Measurements from ENCODE around the gene MIER2. TPM values are rescaled to one million over a fixed set of nuclear protein-coding genes. Genes with fewer than 3 reads are reported as not detected.

The MIER2 gene
- total RNA-seq, 1 donor from 2014 or later: 43.5 TPM

- Histone ChIP-seq H3K4me3 (ENCODE audit: insufficient read depth, low read depth, low read length) (no peak overlapping the region), H4K20me1 (ENCODE audit: insufficient read depth, low read length) (peaks cover 76% of the 10 kb centered on the region), H2AFZ (ENCODE audit: low read depth, low read length) (no peak overlapping the region), H3K9ac (ENCODE audit: low read length) (no peak overlapping the region), H3K9me3 (ENCODE audit: insufficient read depth, low read depth, low read length) (peaks cover 4% of the 10 kb centered on the region), H3K4me2 (ENCODE audit: low read length) (no peak overlapping the region), H3K27ac (ENCODE audit: low read depth, low read length) (no peak overlapping the region), H3K79me2 (ENCODE audit: insufficient read depth, low read length) (peaks cover 62% of the 10 kb centered on the region), H3K27me3 (ENCODE audit: insufficient read depth, low read length) (no peaks in the 10 kb centered on the region), H3K36me3 (ENCODE audit: insufficient read depth, low read length) (peaks cover 18% of the 10 kb centered on the region), H3K4me1 (ENCODE audit: insufficient read depth, low read length) (no peaks in the 10 kb centered on the region)
- TF ChIP-seq EZH2 (IDR thresholded peaks at IDR 0.05; ENCODE audit: insufficient read depth, low read length): no peak
- TF ChIP-seq, protein P1, sequence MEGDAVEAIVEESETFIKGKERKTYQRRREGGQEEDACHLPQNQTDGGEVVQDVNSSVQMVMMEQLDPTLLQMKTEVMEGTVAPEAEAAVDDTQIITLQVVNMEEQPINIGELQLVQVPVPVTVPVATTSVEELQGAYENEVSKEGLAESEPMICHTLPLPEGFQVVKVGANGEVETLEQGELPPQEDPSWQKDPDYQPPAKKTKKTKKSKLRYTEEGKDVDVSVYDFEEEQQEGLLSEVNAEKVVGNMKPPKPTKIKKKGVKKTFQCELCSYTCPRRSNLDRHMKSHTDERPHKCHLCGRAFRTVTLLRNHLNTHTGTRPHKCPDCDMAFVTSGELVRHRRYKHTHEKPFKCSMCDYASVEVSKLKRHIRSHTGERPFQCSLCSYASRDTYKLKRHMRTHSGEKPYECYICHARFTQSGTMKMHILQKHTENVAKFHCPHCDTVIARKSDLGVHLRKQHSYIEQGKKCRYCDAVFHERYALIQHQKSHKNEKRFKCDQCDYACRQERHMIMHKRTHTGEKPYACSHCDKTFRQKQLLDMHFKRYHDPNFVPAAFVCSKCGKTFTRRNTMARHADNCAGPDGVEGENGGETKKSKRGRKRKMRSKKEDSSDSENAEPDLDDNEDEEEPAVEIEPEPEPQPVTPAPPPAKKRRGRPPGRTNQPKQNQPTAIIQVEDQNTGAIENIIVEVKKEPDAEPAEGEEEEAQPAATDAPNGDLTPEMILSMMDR (IDR thresholded peaks at IDR 0.05; ENCODE audit: insufficient read depth, low read depth, low read length): no peak
- Mint-ChIP-seq H3K27me3 (ENCODE audit: low read depth, unreplicated experiment) (no peaks in the 10 kb centered on the region), H3K4me1 (ENCODE audit: low read depth, unreplicated experiment) (no peaks in the 10 kb centered on the region), H3K27ac (ENCODE audit: unreplicated experiment) (no peak overlapping the region), H3K36me3 (ENCODE audit: low read depth, unreplicated experiment) (peaks cover 26% of the 10 kb centered on the region), H3K9me3 (ENCODE audit: unreplicated experiment) (peaks cover 5% of the 10 kb centered on the region), H3K4me3 (ENCODE audit: unreplicated experiment) (no peak overlapping the region)
- FAIRE-seq (no peak), DNase-seq (ENCODE audit: low read depth) (no peak)
Measured at GRCh38 chr19:318509-318774, 26.2 kb downstream of the MIER2 start.

GRCh38 chr19:317710-318508, 26.7 kb downstream of the MIER2 start:
- no peaks in the 10 kb centered on the region for H3K4me1 ChIP-seq (ENCODE audit: insufficient read depth, low read length)
- no peak for DNase-seq (ENCODE audit: low read depth)
- no peak overlapping the region for H3K4me3 ChIP-seq (ENCODE audit: insufficient read depth, low read depth, low read length)
- Mint-ChIP-seq H3K4me3 (ENCODE audit: unreplicated experiment) (no peak overlapping the region), H3K9me3 (ENCODE audit: unreplicated experiment) (peaks cover 5% of the 10 kb centered on the region), H3K27me3 (ENCODE audit: low read depth, unreplicated experiment) (no peaks in the 10 kb centered on the region), H3K4me1 (ENCODE audit: low read depth, unreplicated experiment) (no peaks in the 10 kb centered on the region), H3K36me3 (ENCODE audit: low read depth, unreplicated experiment) (peaks cover 26% of the 10 kb centered on the region), H3K27ac (ENCODE audit: unreplicated experiment) (no peak overlapping the region)
- H3K27me3 ChIP-seq (ENCODE audit: insufficient read depth, low read length): no peaks in the 10 kb centered on the region
- H3K36me3 ChIP-seq (ENCODE audit: insufficient read depth, low read length): peaks cover 18% of the 10 kb centered on the region
- no peak overlapping the region for H2AFZ ChIP-seq (ENCODE audit: low read depth, low read length)
- H3K4me2 ChIP-seq (ENCODE audit: low read length): no peak overlapping the region
- H3K27ac ChIP-seq (ENCODE audit: low read depth, low read length): no peak overlapping the region
- no peak for FAIRE-seq
- H3K9me3 ChIP-seq (ENCODE audit: insufficient read depth, low read depth, low read length): peaks cover 4% of the 10 kb centered on the region
- no peak overlapping the region for H3K9ac ChIP-seq (ENCODE audit: low read length)
- peaks cover 57% of the 10 kb centered on the region for H3K79me2 ChIP-seq (ENCODE audit: insufficient read depth, low read length)
- TF ChIP-seq EZH2 (IDR thresholded peaks at IDR 0.05; ENCODE audit: insufficient read depth, low read length): no peak
- TF ChIP-seq, protein P1 (IDR thresholded peaks at IDR 0.05; ENCODE audit: insufficient read depth, low read depth, low read length): no peak
- peaks cover 75% of the 10 kb centered on the region for H4K20me1 ChIP-seq (ENCODE audit: insufficient read depth, low read length)

- H2AFZ ChIP-seq (ENCODE audit: low read depth, low read length): no peak overlapping the region
- no peak overlapping the region for H3K27ac Mint-ChIP-seq (ENCODE audit: unreplicated experiment)
- DNase-seq (ENCODE audit: low read depth) (no peak), FAIRE-seq (no peak)
- H3K9ac ChIP-seq (ENCODE audit: low read length): no peak overlapping the region
- peaks cover 4% of the 10 kb centered on the region for H3K9me3 Mint-ChIP-seq (ENCODE audit: unreplicated experiment)
- no peak overlapping the region for H3K4me3 Mint-ChIP-seq (ENCODE audit: unreplicated experiment)
- H3K27ac ChIP-seq (ENCODE audit: low read depth, low read length): no peak overlapping the region
- TF ChIP-seq EZH2 (IDR thresholded peaks at IDR 0.05; ENCODE audit: insufficient read depth, low read length): no peak
- TF ChIP-seq, protein P1 (IDR thresholded peaks at IDR 0.05; ENCODE audit: insufficient read depth, low read depth, low read length): no peak
- peaks cover 21% of the 10 kb centered on the region for H3K36me3 Mint-ChIP-seq (ENCODE audit: low read depth, unreplicated experiment)
- no peak overlapping the region for H3K4me2 ChIP-seq (ENCODE audit: low read length)
- no peaks in the 10 kb centered on the region for H3K27me3 Mint-ChIP-seq (ENCODE audit: low read depth, unreplicated experiment)
- H4K20me1 ChIP-seq (ENCODE audit: insufficient read depth, low read length): peaks cover 70% of the 10 kb centered on the region
- H3K36me3 ChIP-seq (ENCODE audit: insufficient read depth, low read length): peaks cover 17% of the 10 kb centered on the region
- peaks cover 2% of the 10 kb centered on the region for H3K9me3 ChIP-seq (ENCODE audit: insufficient read depth, low read depth, low read length)
- no peaks in the 10 kb centered on the region for H3K27me3 ChIP-seq (ENCODE audit: insufficient read depth, low read length)
- no peaks in the 10 kb centered on the region for H3K4me1 ChIP-seq (ENCODE audit: insufficient read depth, low read length)
- no peak overlapping the region for H3K4me3 ChIP-seq (ENCODE audit: insufficient read depth, low read depth, low read length)
- H3K4me1 Mint-ChIP-seq (ENCODE audit: low read depth, unreplicated experiment): no peaks in the 10 kb centered on the region
- peaks cover 50% of the 10 kb centered on the region for H3K79me2 ChIP-seq (ENCODE audit: insufficient read depth, low read length)
Measured at GRCh38 chr19:315811-316210, 28.8 kb downstream of the MIER2 start.
